ENCODE data around the gene TTC21B. TPM values are rescaled to one million over a fixed set of nuclear protein-coding genes. Genes with fewer than 3 reads are reported as not detected.
"Not testable (repeated sequence)": the region's sequence is repeated elsewhere in the genome, so short reads cannot be mapped to it uniquely, and the experiment has no call there.

TTC21B gene
- total RNA-seq, 4 donors from 2014 or later, result 15.5 to 32.6 (median 17.7) TPM

- DNase-seq (ENCODE audit: low spot score) (no peak), ATAC-seq (ENCODE audit: low FRiP score) (no peak)
- TF ChIP-seq, protein P1, sequence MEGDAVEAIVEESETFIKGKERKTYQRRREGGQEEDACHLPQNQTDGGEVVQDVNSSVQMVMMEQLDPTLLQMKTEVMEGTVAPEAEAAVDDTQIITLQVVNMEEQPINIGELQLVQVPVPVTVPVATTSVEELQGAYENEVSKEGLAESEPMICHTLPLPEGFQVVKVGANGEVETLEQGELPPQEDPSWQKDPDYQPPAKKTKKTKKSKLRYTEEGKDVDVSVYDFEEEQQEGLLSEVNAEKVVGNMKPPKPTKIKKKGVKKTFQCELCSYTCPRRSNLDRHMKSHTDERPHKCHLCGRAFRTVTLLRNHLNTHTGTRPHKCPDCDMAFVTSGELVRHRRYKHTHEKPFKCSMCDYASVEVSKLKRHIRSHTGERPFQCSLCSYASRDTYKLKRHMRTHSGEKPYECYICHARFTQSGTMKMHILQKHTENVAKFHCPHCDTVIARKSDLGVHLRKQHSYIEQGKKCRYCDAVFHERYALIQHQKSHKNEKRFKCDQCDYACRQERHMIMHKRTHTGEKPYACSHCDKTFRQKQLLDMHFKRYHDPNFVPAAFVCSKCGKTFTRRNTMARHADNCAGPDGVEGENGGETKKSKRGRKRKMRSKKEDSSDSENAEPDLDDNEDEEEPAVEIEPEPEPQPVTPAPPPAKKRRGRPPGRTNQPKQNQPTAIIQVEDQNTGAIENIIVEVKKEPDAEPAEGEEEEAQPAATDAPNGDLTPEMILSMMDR (IDR thresholded peaks at IDR 0.05), result no peak
These were observed 89.3 kb downstream of the TTC21B start for GRCh38 chr2:165864296-165864695.

GRCh38 chr2:165863810-165864261 lies 89.7 kb downstream of the TTC21B start:
- no peak for DNase-seq (ENCODE audit: low spot score)
- ATAC-seq (ENCODE audit: low FRiP score), result no peak
- TF ChIP-seq, protein P1 (IDR thresholded peaks at IDR 0.05), result no peak

DNA sequence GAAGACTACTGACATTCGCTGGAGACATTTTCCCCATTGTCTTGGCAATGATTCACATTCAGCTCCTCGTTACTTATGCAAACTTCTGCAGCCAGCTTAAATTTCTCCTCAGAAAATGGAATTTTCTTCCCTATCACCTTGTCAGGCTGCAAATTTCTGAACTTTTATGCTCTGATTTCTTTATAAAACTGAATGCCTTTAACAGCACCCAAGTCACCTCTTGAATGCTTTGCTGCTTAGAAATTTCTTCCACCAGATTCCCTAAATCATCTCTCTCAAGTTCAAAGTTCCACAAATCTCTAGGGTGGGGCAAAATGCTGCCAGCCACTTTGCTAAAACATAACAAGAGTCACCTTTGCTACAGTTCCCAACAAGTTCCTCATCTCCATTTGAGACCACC lies 92.5 kb downstream of the TTC21B start:
- ATAC-seq (ENCODE audit: low FRiP score); DNase-seq (ENCODE audit: low spot score): not testable (repeated sequence)

DNA sequence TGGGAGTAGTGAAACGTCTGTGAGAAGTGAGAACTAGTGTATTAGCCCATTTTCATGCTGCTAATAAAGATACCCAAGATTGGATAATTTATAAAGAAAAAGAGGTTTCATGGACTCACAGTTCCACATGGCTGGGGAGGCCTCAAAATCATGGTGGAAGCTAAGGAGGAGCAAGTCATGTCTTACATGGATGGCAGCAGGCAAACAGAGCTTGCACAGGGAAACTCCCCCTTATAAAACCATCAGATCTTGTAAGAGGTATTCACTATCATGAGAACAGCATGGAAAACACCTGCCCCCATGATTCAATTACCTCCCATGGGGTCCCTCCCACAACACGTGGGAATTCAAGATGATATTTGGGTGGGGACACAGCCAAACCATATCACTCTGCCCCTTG lies 93.9 kb downstream of the TTC21B start:
- not testable (repeated sequence) for ATAC-seq (ENCODE audit: low FRiP score); DNase-seq (ENCODE audit: low spot score)

DNA sequence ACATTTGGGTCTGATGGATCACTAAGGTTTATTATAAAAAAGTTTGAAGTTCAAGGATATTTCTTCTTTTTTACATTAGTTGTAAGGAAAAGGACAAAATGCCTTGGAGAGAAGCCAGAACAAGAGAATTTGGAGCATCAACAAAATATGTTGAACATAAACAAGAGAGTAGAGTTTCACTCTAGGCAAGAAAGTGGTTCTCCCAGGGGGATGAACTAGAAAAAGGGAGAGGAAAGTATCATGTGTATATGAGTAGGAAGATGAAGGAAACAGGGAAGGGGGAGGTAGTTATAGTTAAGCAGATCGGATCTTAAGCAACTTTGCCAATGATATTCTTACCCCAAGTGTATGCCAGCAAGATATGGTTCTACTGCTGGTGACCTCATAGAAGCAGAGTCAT lies 95.7 kb downstream of the TTC21B start:
- TF ChIP-seq, protein P1 (IDR thresholded peaks at IDR 0.05), result no peak
- DNase-seq (ENCODE audit: low spot score), result no peak
- ATAC-seq (ENCODE audit: low FRiP score), result no peak

DNA sequence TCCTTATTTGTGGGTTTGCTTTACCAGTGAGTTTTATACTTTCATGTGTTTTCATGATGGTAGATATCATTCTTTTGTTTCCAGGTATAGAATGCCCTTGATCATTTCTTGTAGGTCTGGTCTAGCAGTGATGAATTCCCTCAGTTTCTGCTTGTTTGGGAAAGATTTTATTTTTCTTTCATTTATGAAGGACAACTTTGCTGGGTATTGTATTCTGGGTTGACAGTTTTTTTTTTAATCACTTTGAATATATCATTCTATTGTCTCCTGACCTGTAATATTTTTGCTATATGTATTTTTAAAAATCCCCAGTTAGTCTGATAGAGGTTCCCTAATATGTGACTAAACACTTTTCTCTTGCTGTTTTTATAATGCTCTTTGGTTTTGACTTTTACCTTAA lies 101.2 kb downstream of the TTC21B start:
- ATAC-seq (ENCODE audit: low FRiP score) (no peak), DNase-seq (ENCODE audit: low spot score) (no peak)
- TF ChIP-seq, protein P1 (IDR thresholded peaks at IDR 0.05), result no peak

DNA sequence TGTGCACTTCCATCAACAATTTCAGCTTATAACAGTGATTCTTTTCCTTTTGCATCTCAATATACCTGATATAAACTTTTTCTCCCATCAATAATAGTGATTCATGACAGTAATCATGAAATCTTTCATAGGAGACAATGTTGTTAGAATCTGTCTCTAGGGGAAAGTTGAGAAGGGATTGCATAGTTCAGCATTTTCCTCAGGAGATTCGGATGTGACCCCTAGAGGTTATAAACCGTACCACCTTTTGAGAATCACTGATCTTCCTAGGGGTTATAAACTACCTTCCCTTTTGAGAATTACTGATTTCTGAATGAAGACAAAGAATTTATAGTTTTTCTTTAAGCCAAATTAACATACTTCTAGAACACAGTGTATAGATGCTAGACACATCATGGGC lies 106.6 kb downstream of the TTC21B start:
- TF ChIP-seq, protein P1 (IDR thresholded peaks at IDR 0.05), result no peak
- ATAC-seq (ENCODE audit: low FRiP score) (no peak), DNase-seq (ENCODE audit: low spot score) (no peak)

GRCh38 chr2:165846056-165846455 lies 107.5 kb downstream of the TTC21B start:
- DNase-seq (ENCODE audit: low spot score), result no peak
- TF ChIP-seq, protein P1 (IDR thresholded peaks at IDR 0.05), result no peak
- no peak for ATAC-seq (ENCODE audit: low FRiP score)
